AG04450 (cell line): ENCODE data around the gene GGCT. TPM values are rescaled to one million over a fixed set of nuclear protein-coding genes. Genes with fewer than 3 reads are reported as not detected.

Source experiments
- CTCF ChIA-PET: fragments of 300-600, 350-600 bp; formaldehyde crosslinking; extraction: SDS; loops from one replicate; lab custom pipeline; 2022; ENCODE audit warnings: antibody characterized with exemption, inconsistent platforms; lab: Charles Lee
- POLR2A ChIA-PET: fragments of 350-600 bp; formaldehyde crosslinking; extraction: SDS; loops from one replicate; lab custom pipeline; 2021; ENCODE audit warnings: antibody characterized with exemption, inconsistent platforms; lab: Yijun Ruan, JAX
- DNase-seq: peaks from one replicate; pipeline ENCODE4 v3.0.0-alpha.2; 2011; ENCODE audit warnings: low read depth, low spot score
- H3K27ac ChIP-seq: one replicate; pipeline ENCODE4 v1.5.1; 2012; ENCODE audit warnings: low read depth, low read length, control low read depth
- H3K27me3 ChIP-seq: one replicate; pipeline ENCODE4 v1.6.0; 2012; ENCODE audit warnings: low read length; ENCODE audit not compliant: control insufficient read depth, insufficient read depth
- H3K4me3 ChIP-seq: 2 replicates; pipeline ENCODE4 v1.5.1; 2011; ENCODE audit warnings: mild to moderate bottlenecking, low read depth, low read length, control low read depth
- H3K9me3 ChIP-seq: 2 replicates; pipeline ENCODE4 v1.5.1; 2012; ENCODE audit warnings: low read length; ENCODE audit not compliant: control insufficient read depth, insufficient read depth
- polyA plus RNA-seq: library from polyadenylated mRNA; depleted of rRNA; stranded (reverse); fragments of >200 nt; gene quantifications from 2 replicates; pipeline ENCODE4 v1.2.3, GENCODE V29; 2011
- TF ChIP-seq, protein P1 (sequence below): IDR thresholded peaks from 2 replicates; pipeline ENCODE4 v1.5.1; 2011; ENCODE audit warnings: low read depth, low read length, control low read depth, inconsistent platforms

GGCT gene
- polyA plus RNA-seq, 1 experiment, result 24.4 TPM

- DNase-seq, result no peak
- ChIA-PET POLR2A (no interaction called here), CTCF (interaction anchor here (2.0 kb wide), 1 partner anchor 38 kb away, joined by 6 read pairs; no protein-coding TSS in a partner anchor)
- Histone ChIP-seq H3K27me3 (no peaks in the 10 kb centered on the region), H3K4me3 (no peak overlapping the region), H3K9me3 (no peaks in the 10 kb centered on the region), H3K27ac (no peak overlapping the region)
- TF ChIP-seq, protein P1, sequence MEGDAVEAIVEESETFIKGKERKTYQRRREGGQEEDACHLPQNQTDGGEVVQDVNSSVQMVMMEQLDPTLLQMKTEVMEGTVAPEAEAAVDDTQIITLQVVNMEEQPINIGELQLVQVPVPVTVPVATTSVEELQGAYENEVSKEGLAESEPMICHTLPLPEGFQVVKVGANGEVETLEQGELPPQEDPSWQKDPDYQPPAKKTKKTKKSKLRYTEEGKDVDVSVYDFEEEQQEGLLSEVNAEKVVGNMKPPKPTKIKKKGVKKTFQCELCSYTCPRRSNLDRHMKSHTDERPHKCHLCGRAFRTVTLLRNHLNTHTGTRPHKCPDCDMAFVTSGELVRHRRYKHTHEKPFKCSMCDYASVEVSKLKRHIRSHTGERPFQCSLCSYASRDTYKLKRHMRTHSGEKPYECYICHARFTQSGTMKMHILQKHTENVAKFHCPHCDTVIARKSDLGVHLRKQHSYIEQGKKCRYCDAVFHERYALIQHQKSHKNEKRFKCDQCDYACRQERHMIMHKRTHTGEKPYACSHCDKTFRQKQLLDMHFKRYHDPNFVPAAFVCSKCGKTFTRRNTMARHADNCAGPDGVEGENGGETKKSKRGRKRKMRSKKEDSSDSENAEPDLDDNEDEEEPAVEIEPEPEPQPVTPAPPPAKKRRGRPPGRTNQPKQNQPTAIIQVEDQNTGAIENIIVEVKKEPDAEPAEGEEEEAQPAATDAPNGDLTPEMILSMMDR, result no peak
Measured at GRCh38 chr7:30472081-30472783, 32.4 kb downstream of the GGCT start.

DNA sequence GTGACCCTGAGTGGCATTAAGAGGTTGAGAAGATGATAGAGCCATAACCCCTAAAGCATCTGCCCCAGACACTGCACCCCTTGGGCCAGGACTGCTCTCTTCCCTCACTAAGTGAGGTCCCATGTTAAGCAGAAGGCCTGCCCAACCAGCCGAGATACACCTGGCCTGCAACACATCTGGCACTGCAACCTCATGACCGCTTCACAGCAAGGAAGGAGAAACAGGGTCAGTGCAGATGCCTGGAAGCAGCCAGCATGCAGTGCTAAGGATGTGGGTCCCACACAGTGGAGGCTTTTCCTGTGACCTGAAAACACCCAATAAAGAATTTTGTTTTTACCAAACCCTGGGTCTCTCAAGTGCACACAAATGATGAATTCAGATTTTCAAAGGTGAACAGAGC is 33.4 kb downstream of the GGCT start:
- CTCF ChIA-PET, result interaction anchor here (2.0 kb wide), 1 partner anchor 39 kb away, joined by 6 read pairs; no protein-coding TSS in a partner anchor
- Histone ChIP-seq H3K4me3 (no peak overlapping the region), H3K27ac (peak overlapping the region; percentile 93), H3K27me3 (no peaks in the 10 kb centered on the region), H3K9me3 (no peaks in the 10 kb centered on the region)
- DNase-seq, result no peak
- POLR2A ChIA-PET, result no interaction called here
- TF ChIP-seq, protein P1, result no peak

GRCh38 chr7:30470771-30471170 is 33.9 kb downstream of the GGCT start:
- no peaks in the 10 kb centered on the region for H3K9me3 ChIP-seq
- TF ChIP-seq, protein P1, result no peak
- ChIA-PET CTCF (no interaction called here), POLR2A (no interaction called here)
- no peaks in the 10 kb centered on the region for H3K27me3 ChIP-seq
- H3K27ac ChIP-seq, result peak overlapping the region; percentile 93
- H3K4me3 ChIP-seq, result no peak overlapping the region
- DNase-seq, result no peak

DNA sequence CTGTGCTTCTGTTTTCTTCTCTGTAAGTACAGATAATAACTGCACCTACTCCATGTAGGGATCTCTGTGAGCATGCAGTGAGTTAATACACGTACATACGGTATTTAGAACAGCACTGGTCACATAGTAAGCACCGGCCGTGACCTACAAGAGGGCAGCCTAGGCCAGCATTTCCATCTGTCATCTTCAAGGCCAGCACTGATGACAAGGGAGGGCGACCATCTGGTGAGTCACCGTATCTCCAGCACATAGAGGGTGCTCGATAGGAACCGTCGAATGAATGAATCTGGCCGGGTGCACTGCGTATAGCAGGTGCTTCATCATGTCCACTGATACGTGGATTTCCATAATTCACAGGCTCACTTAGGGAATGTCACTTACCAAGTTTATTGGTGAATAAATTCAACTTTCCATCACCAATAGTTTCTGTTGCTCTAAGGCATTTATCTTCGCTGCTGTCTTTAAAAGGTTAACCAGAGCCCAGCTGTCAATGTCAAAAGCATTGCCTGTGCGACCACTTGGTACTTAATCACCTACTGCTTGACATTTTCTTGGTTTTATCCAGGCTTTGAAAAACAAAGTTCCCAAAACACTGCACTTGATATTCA is 34.4 kb downstream of the GGCT start:
- TF ChIP-seq, protein P1, result no peak
- POLR2A ChIA-PET, result interaction anchor here (1.5 kb wide), 1 partner anchor 8 kb away, joined by 7 read pairs; the partner anchor contains the start of gene NOD1
- H3K4me3 ChIP-seq, result no peak overlapping the region; the same call in 1 of the 2 replicates
- CTCF ChIA-PET, result interaction anchor here (0.9 to 1.7 kb wide), 4 partner anchors 8 to 301 kb away, joined by 5 to 18 read pairs (median 7); partner anchors contain the start of gene NOD1
- peak overlapping the region; percentile 93 for H3K27ac ChIP-seq
- H3K9me3 ChIP-seq, result no peaks in the 10 kb centered on the region
- H3K27me3 ChIP-seq, result no peaks in the 10 kb centered on the region
- no peak for DNase-seq

GRCh38 chr7:30469303-30469702 is 35.3 kb downstream of the GGCT start:
- no peaks in the 10 kb centered on the region for H3K27me3 ChIP-seq
- H3K27ac ChIP-seq, result peak overlapping the region; percentile 93
- no peak overlapping the region; the same call in 1 of the 2 replicates for H3K4me3 ChIP-seq
- ChIA-PET CTCF (interaction anchor here (0.8 to 1.8 kb wide), 15 partner anchors 9 to 301 kb away, joined by 3 to 34 read pairs (median 4); partner anchors contain the start of gene NOD1), POLR2A (interaction anchor here (0.9 to 1.5 kb wide), 3 partner anchors 9 to 378 kb away, joined by 3 to 8 read pairs (median 7); partner anchors contain the start of gene NOD1)
- TF ChIP-seq, protein P1, result peak; percentile 69
- H3K9me3 ChIP-seq, result no peaks in the 10 kb centered on the region
- DNase-seq, result peak; percentile 96
